ENCODE measurements around the gene TBRG1. TPM values are rescaled to one million over a fixed set of nuclear protein-coding genes. Genes with fewer than 3 reads are reported as not detected.

Gene TBRG1
- total and polyA plus RNA-seq, 2 of the 4 experiments (the other 2 are of a cell fraction) = 13.3 to 23.2 TPM

GRCh38 chr11:124669193-124669592 lies 46.5 kb downstream of the TBRG1 start:
- 4% methylated on average over 3 of the region's 8 CpGs; no CpG with 5 or more reads in 1 of the 2 experiments for WGBS, 2 experiments (ENCODE audit: extremely low coverage in 2 of 2, insufficient read length in 1 of 2)
- BruUV-seq (replicated peaks) = no TSS peak
- no peak overlapping the region for H2BK120ac ChIP-seq (ENCODE audit: low read depth, low read length)
- H3K79me1 ChIP-seq (ENCODE audit: low read depth in 1 of 2, low read length in 2 of 2) = peaks cover 6 to 11% of the 10 kb centered on the region in 2 experiments; a peak in 3 of 4 replicates
- H4K5ac ChIP-seq (ENCODE audit: low read depth, low read length) = no peak overlapping the region
- H3K9me3 ChIP-seq (ENCODE audit: control insufficient read depth, insufficient read depth, low read length) = no peaks in the 10 kb centered on the region
- no peak overlapping the region for H3K18ac ChIP-seq (ENCODE audit: low read depth, low read length)
- no peak overlapping the region for H3K14ac ChIP-seq (replicated peaks; ENCODE audit: low read depth, low read length)
- H4K91ac ChIP-seq (ENCODE audit: insufficient read depth, low read depth, low read length) = no peak overlapping the region
- no peaks in the 10 kb centered on the region for H4K20me1 ChIP-seq (ENCODE audit: insufficient read depth, low read length)
- no peak overlapping the region for H3K23ac ChIP-seq (ENCODE audit: low read depth, low read length)
- TF ChIP-seq FOS (IDR thresholded peaks at IDR 0.05; ENCODE audit: low read depth, low read length) (no peak), MAZ (IDR thresholded peaks at IDR 0.05; ENCODE audit: borderline replicate concordance, low read depth, low read length) (no peak), CHD1 (IDR thresholded peaks at IDR 0.05; ENCODE audit: low read depth, low read length) (no peak), RFX5 (IDR thresholded peaks at IDR 0.05; ENCODE audit: low read depth, low read length) (no peak), MXI1 (IDR thresholded peaks at IDR 0.05; ENCODE audit: borderline replicate concordance, low read depth, low read length) (no peak), POLR2A (IDR thresholded peaks at IDR 0.05; ENCODE audit: low read depth, low read length) (no peak), RAD21 (IDR thresholded peaks at IDR 0.05; ENCODE audit: low read length) (peak; percentile 91), BHLHE40 (IDR thresholded peaks at IDR 0.05; ENCODE audit: low read depth, low read length) (no peak), SMC3 (IDR thresholded peaks at IDR 0.05; ENCODE audit: low read depth, low read length) (peak; percentile 85), CTCF (conservative IDR thresholded peaks at IDR 0.05; ENCODE audit: low read depth, low read length) (peak; percentile 82), ELK1 (IDR thresholded peaks at IDR 0.05; ENCODE audit: borderline replicate concordance, low read depth, low read length) (no peak), CEBPB (IDR thresholded peaks at IDR 0.05; ENCODE audit: low read depth, low read length) (no peak), MAFK (IDR thresholded peaks at IDR 0.05; ENCODE audit: low read depth, low read length) (no peak)
- TF ChIP-seq, protein P1, sequence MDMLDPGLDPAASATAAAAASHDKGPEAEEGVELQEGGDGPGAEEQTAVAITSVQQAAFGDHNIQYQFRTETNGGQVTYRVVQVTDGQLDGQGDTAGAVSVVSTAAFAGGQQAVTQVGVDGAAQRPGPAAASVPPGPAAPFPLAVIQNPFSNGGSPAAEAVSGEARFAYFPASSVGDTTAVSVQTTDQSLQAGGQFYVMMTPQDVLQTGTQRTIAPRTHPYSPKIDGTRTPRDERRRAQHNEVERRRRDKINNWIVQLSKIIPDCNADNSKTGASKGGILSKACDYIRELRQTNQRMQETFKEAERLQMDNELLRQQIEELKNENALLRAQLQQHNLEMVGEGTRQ (IDR thresholded peaks at IDR 0.05; ENCODE audit: low read depth, low read length) = no peak
- dilution Hi-C loops (cut with HindIII; ENCODE audit: low sequenced_read_pairs, unreplicated experiment) (no loop called here), intact Hi-C loops (cut with micrococcal nuclease) (loop anchor here (1.0 kb wide), 3 partner anchors 94 to 168 kb away; no protein-coding TSS in a partner anchor), in situ Hi-C loops (cut with MboI; ENCODE audit: low sequenced_read_pairs) (loop anchor here (25.0 kb wide), 1 partner anchor 743 kb away; no protein-coding TSS in a partner anchor)
- H3K27ac ChIP-seq (ENCODE audit: insufficient read depth, low read length) = no peak overlapping the region
- ChIA-PET POLR2A (ENCODE audit: unreplicated experiment) (interaction anchor here (1.0 kb wide), 1 partner anchor 124 kb away, joined by 3 read pairs; no protein-coding TSS in a partner anchor), CTCF (interaction anchor here (0.6 to 1.8 kb wide), 5 partner anchors 8 to 145 kb away, joined by 3 to 5 read pairs (median 4); no protein-coding TSS in a partner anchor)
- peak; percentile 54 for DNase-seq
- H2BK5ac ChIP-seq (ENCODE audit: low read depth, low read length, poor library complexity, severe bottlenecking) = no peak overlapping the region
- H2BK15ac ChIP-seq (ENCODE audit: low read depth, low read length) = no peak overlapping the region
- H3K36me3 ChIP-seq (ENCODE audit: control insufficient read depth, insufficient read depth, low read length) = no peaks in the 10 kb centered on the region; the same call in 1 of the 2 replicates
- no peak overlapping the region for H2AK5ac ChIP-seq (ENCODE audit: low read depth, low read length)
- no peak overlapping the region for H2BK20ac ChIP-seq (ENCODE audit: low read depth, low read length)
- H3K4me1 ChIP-seq (ENCODE audit: control insufficient read depth, insufficient read depth, low read length) = peaks cover 3% of the 10 kb centered on the region; the same call in 1 of the 2 replicates
- H2AK9ac ChIP-seq (replicated peaks; ENCODE audit: low read depth, low read length, poor library complexity) = no peak overlapping the region
- no peaks in the 10 kb centered on the region for H3K9me1 ChIP-seq (ENCODE audit: insufficient read depth, low read length)
- H3K4me3 ChIP-seq (ENCODE audit: insufficient read depth, low read depth, low read length) = no peak overlapping the region
- peak overlapping the region; percentile 69 for H2AFZ ChIP-seq (replicated peaks; ENCODE audit: low read length, poor library complexity)
- H3K4me2 ChIP-seq (ENCODE audit: low read depth, low read length) = no peak overlapping the region
- no peak overlapping the region for H3K56ac ChIP-seq (ENCODE audit: extremely low read depth, insufficient read depth, low read length)
- ATAC-seq (ENCODE audit: low read depth) = peak; percentile 30
- no peak overlapping the region for H4K8ac ChIP-seq (ENCODE audit: low read depth in 2 of 2, low read length in 2 of 2)
- H3K9ac ChIP-seq (ENCODE audit: low read depth, low read length) = no peak overlapping the region
- H3K27me3 ChIP-seq (ENCODE audit: control insufficient read depth, insufficient read depth, low read length) = no peaks in the 10 kb centered on the region
- no peak overlapping the region for H3K4ac ChIP-seq (ENCODE audit: low read depth, low read length)
